Neural progenitor cell (in vitro differentiated cells): Measurements from ENCODE around the gene KIRREL3. TPM values are rescaled to one million over a fixed set of nuclear protein-coding genes. Genes with fewer than 3 reads are reported as not detected.

Source experiments
- DNase-seq: peaks from one replicate; pipeline ENCODE4 v3.0.0-alpha.2; 2016; ENCODE audit warnings: low spot score
- H2AFZ ChIP-seq: fragments of 200-600 bp; sonication (generic); replicated peaks from 2 replicates; pipeline ENCODE4 v1.6.1; 2016; ENCODE audit warnings: antibody characterized with exemption
- H3F3A ChIP-seq: fragments of 200-600 bp; sonication (generic); 2 replicates; pipeline ENCODE4 v1.6.1; 2016; ENCODE audit warnings: antibody characterized with exemption, low read depth
- H3K27ac ChIP-seq: fragments of 200-600 bp; sonication (generic); 2 replicates; pipeline ENCODE4 v1.5.1; 2016; ENCODE audit warnings: mild to moderate bottlenecking
- H3K27me3 ChIP-seq: fragments of 200-600 bp; sonication (generic); 2 replicates; pipeline ENCODE4 v1.6.1; 2016; ENCODE audit warnings: mild to moderate bottlenecking, moderate library complexity
- H3K36me3 ChIP-seq: fragments of 200-600 bp; sonication (generic); 2 replicates; pipeline ENCODE4 v1.5.1; 2016
- H3K4me1 ChIP-seq: fragments of 200-600 bp; sonication (generic); 2 replicates; pipeline ENCODE4 v1.6.1; 2016; ENCODE audit warnings: mixed run types
- H3K4me2 ChIP-seq: fragments of 200-600 bp; sonication (generic); 2 replicates; pipeline ENCODE4 v1.6.1; 2016
- H3K4me3 ChIP-seq: fragments of 200-600 bp; sonication (generic); 2 replicates; pipeline ENCODE4 v1.5.1; 2016
- H3K79me2 ChIP-seq: fragments of 200-600 bp; sonication (generic); 2 replicates; pipeline ENCODE4 v1.6.1; 2016; ENCODE audit warnings: low read depth
- H3K9ac ChIP-seq: fragments of 200-600 bp; sonication (generic); 2 replicates; pipeline ENCODE4 v1.6.1; 2016
- H3K9me3 ChIP-seq: fragments of 200-600 bp; sonication (generic); 2 replicates; pipeline ENCODE4 v1.5.1; 2016; ENCODE audit warnings: low read depth
- H4K20me1 ChIP-seq: fragments of 200-600 bp; sonication (generic); 2 replicates; pipeline ENCODE4 v1.6.1; 2016; ENCODE audit warnings: low read depth
- H3K27ac Mint-ChIP-seq: 3 replicates; pipeline ENCODE4 v1.8.0; 2021; ENCODE audit warnings: mixed read lengths
- H3K27me3 Mint-ChIP-seq: 2 replicates; pipeline ENCODE4 v1.8.0; 2022; ENCODE audit warnings: low read depth, mild to moderate bottlenecking, inconsistent platforms, moderate library complexity, mixed read lengths; ENCODE audit not compliant: insufficient read depth
- H3K36me3 Mint-ChIP-seq: 3 replicates; pipeline ENCODE4 v1.8.0; 2021; ENCODE audit warnings: mixed read lengths
- H3K4me1 Mint-ChIP-seq: 3 replicates; pipeline ENCODE4 v1.8.0; 2021; ENCODE audit warnings: mixed read lengths
- H3K4me3 Mint-ChIP-seq: 3 replicates; pipeline ENCODE4 v1.8.0; 2021; ENCODE audit warnings: mild to moderate bottlenecking, moderate library complexity, mixed read lengths
- H3K9me3 Mint-ChIP-seq: 3 replicates; pipeline ENCODE4 v1.8.0; 2020; ENCODE audit warnings: mixed read lengths
- CTCF ChIP-seq: fragments of 200-600 bp; sonication (generic); IDR thresholded peaks from 2 replicates; pipeline ENCODE4 v1.5.1; 2017; ENCODE audit warnings: antibody characterized with exemption, mild to moderate bottlenecking
- EZH2 ChIP-seq: fragments of 200-600 bp; sonication (generic); IDR thresholded peaks from 2 replicates; pipeline ENCODE4 v1.6.1; 2017; ENCODE audit warnings: antibody characterized with exemption, mild to moderate bottlenecking, moderate library complexity
- EZH2phosphoT487 ChIP-seq: fragments of 200-600 bp; sonication (generic); IDR thresholded peaks from 2 replicates; pipeline ENCODE4 v1.6.1; 2017; ENCODE audit warnings: antibody characterized with exemption
- total RNA-seq: library from RNA; depleted of rRNA; stranded (reverse); fragments of >200 nt; gene quantifications from 2 replicates; pipeline ENCODE4 v1.2.3, GENCODE V29; 2015; ENCODE audit warnings: low replicate concordance

KIRREL3 gene
- total RNA-seq, 1 donor from 2014 or later, result 1.1 TPM

DNA sequence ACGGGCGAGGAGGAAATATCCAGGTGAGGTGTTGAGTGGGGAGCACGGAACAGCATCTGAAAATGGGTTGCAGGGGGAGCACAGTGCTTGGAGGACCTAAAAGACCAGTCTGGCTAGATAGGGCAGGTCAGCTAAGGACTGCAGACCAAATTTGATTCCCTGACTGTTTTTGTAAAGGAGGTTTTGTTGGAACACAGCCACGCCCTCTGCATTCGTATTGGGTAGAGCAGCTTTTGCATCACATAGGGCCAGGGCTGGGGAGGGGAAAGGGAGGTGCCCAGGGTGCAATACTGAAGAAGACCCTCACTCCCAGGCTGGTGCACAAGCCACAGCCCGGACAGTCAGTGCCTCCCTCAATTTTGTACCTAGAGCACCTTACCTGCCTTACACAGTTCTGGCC, 286.8 kb downstream of the KIRREL3 start:
- Histone ChIP-seq H3F3A (no peaks in the 10 kb centered on the region), H3K27me3 (no peaks in the 10 kb centered on the region), H4K20me1 (no peaks in the 10 kb centered on the region), H3K4me3 (no peak overlapping the region), H3K9me3 (no peaks in the 10 kb centered on the region), H2AFZ (no peak overlapping the region), H3K4me2 (no peak overlapping the region), H3K79me2 (no peaks in the 10 kb centered on the region), H3K27ac (no peak overlapping the region), H3K9ac (no peak overlapping the region), H3K4me1 (peaks cover 3% of the 10 kb centered on the region), H3K36me3 (no peaks in the 10 kb centered on the region)
- no peak for DNase-seq
- Mint-ChIP-seq H3K9me3 (no peaks in the 10 kb centered on the region), H3K36me3 (no peaks in the 10 kb centered on the region), H3K27me3 (peaks cover 18% of the 10 kb centered on the region), H3K4me3 (no peak overlapping the region), H3K27ac (no peak overlapping the region), H3K4me1 (peaks cover 14% of the 10 kb centered on the region)
- TF ChIP-seq EZH2, result no peak
- no peak for TF ChIP-seq CTCF
- TF ChIP-seq EZH2phosphoT487, result no peak

DNA sequence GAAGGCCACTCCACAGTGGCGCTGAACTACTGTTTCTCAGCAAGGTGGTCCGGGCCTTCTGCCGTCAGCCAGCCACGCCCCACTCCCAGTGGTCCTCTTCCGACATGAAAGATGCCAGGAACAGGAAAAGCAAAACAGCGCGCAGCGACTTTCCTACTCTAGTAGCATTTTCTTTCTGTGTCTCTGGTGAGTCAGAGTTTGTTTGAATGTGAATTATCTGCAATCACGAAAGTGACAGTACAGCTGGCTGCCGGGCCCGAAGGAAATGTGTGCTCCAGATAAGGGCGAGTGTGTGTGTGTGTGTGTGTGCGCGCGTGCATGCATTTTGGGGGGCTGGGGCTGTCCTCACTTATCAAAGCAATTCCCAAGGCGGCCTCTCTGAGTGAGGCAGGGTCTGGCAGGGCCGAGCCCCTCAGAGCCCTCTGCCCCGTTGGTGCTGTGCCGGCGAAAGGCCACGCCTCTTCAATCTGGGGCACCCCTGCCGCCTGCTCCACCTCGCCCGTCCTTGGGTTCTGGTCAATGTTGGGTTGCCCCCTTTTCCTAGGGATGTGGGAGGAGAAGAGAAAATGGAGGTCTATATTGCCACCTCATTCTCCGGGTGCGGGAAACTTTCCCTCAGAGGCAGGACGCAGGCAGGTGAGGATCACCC, 288.5 kb downstream of the KIRREL3 start:
- Mint-ChIP-seq H3K9me3 (no peaks in the 10 kb centered on the region), H3K4me3 (no peak overlapping the region), H3K36me3 (no peaks in the 10 kb centered on the region), H3K27me3 (peaks cover 18% of the 10 kb centered on the region), H3K4me1 (peaks cover 17% of the 10 kb centered on the region), H3K27ac (no peak overlapping the region)
- Histone ChIP-seq H3K4me2 (no peak overlapping the region), H3K9ac (no peak overlapping the region), H3K4me1 (peaks cover 3% of the 10 kb centered on the region), H3K36me3 (no peaks in the 10 kb centered on the region), H4K20me1 (no peaks in the 10 kb centered on the region), H3K27me3 (no peaks in the 10 kb centered on the region), H3K4me3 (no peak overlapping the region), H3K9me3 (no peaks in the 10 kb centered on the region), H3K79me2 (no peaks in the 10 kb centered on the region), H2AFZ (no peak overlapping the region), H3K27ac (no peak overlapping the region), H3F3A (no peaks in the 10 kb centered on the region)
- TF ChIP-seq EZH2, result no peak
- no peak for TF ChIP-seq CTCF
- TF ChIP-seq EZH2phosphoT487, result no peak
- no peak for DNase-seq

DNA sequence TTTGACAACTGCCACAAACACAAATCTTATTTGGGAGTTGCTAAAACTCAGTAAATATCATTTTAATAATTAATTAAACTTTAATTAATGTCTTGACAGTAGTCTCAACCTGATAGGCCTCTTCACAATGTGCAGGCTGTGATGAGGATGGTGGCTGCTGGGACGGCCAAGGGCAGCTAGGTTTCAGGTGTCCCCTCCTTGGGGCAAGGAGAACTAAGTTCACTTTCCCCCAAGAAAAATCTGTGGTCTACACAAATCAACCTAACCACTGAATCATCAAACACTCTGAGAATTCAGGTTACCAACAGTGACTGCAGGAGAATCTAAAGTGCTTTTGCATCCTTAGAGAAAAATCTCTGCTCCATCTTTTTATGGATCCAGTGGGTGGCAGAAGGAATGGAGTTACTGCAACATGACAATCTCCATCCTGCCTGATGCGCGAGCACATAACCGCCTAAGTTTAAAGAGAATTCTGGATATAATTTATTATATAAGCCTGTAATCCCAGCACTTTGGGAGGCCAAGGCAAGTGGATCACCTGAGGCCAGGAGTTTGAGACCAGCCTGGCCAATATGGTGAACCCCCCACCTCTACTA, 289.7 kb downstream of the KIRREL3 start:
- TF ChIP-seq EZH2 (no peak), CTCF (no peak), EZH2phosphoT487 (no peak)
- Mint-ChIP-seq H3K4me3 (no peak overlapping the region), H3K27me3 (peaks cover 12% of the 10 kb centered on the region), H3K9me3 (no peaks in the 10 kb centered on the region), H3K27ac (no peak overlapping the region), H3K36me3 (no peaks in the 10 kb centered on the region), H3K4me1 (peaks cover 13% of the 10 kb centered on the region)
- H3K4me3 ChIP-seq, result no peak overlapping the region
- H3K27me3 ChIP-seq, result no peaks in the 10 kb centered on the region
- no peak overlapping the region for H2AFZ ChIP-seq
- H3K36me3 ChIP-seq, result no peaks in the 10 kb centered on the region
- H3K79me2 ChIP-seq, result no peaks in the 10 kb centered on the region
- H4K20me1 ChIP-seq, result no peaks in the 10 kb centered on the region
- no peaks in the 10 kb centered on the region for H3K9me3 ChIP-seq
- H3K27ac ChIP-seq, result no peak overlapping the region
- H3K4me1 ChIP-seq, result peaks cover 3% of the 10 kb centered on the region
- DNase-seq, result no peak
- H3K9ac ChIP-seq, result no peak overlapping the region
- H3F3A ChIP-seq, result no peaks in the 10 kb centered on the region
- no peak overlapping the region for H3K4me2 ChIP-seq
